B cell (primary cell): ENCODE measurements around the gene KRTAP5-2.

ENCODE experiments used
- CTCF ChIP-seq: fragments of 200-600 bp; IDR thresholded peaks from one replicate; pipeline ENCODE4 v1.8.0; 2022; ENCODE audit warnings: antibody characterized with exemption, mild to moderate bottlenecking
- EZH2 ChIP-seq: IDR thresholded peaks from 2 replicates; pipeline ENCODE4 v1.6.1; 2012; ENCODE audit warnings: borderline replicate concordance, low read depth, mild to moderate bottlenecking, moderate library complexity, low read length; ENCODE audit not compliant: insufficient read depth, poor library complexity, severe bottlenecking

- TF ChIP-seq EZH2 (no peak), CTCF (no peak)
Observed at GRCh38 chr11:1597331-1597993, 632 bp downstream of the KRTAP5-2 start.
